Tibial artery (tissue), 4 donors: Measurements from ENCODE around the gene HECTD4.
"Not testable (repeated sequence)": the region's sequence is repeated elsewhere in the genome, so short reads cannot be mapped to it uniquely, and the experiment has no call there.

ENCODE experiments used
- DNase-seq, 2 donors: peaks; one replicate each; pipeline ENCODE4 v3.0.0-alpha.2; 2019
- H3K27ac ChIP-seq, 2 donors: fragments of 200-600 bp; sonication (generic) in 1 of 2; 1 replicate in 1 of 2; 2 replicates in 1 of 2; pipeline ENCODE4 v1.5.1; 2018 to 2019; ENCODE audit warnings: mild to moderate bottlenecking in 1 of 2
- H3K27me3 ChIP-seq, 2 donors: fragments of 200-600 bp; sonication (generic) in 1 of 2; one replicate each; pipeline versions ENCODE4 v1.5.1 to v1.6.0; 2016 to 2019
- H3K36me3 ChIP-seq, 3 donors: fragments of 200-600 bp; sonication (generic) in 2 of 3; one replicate each; pipeline ENCODE4 v1.5.1; 2016 to 2019; ENCODE audit warnings: mild to moderate bottlenecking in 2 of 3
- H3K4me1 ChIP-seq, 4 donors: fragments of 200-600 bp; sonication (generic) in 2 of 4; 1 replicate in 3 of 4; 2 replicates in 1 of 4; pipeline ENCODE4 v1.5.1; 2016 to 2019
- H3K4me3 ChIP-seq, 2 donors: fragments of 200-600 bp; sonication (generic) in 1 of 2; 1 replicate in 1 of 2; 2 replicates in 1 of 2; pipeline ENCODE4 v1.5.1; 2018 to 2019; ENCODE audit warnings: mild to moderate bottlenecking in 2 of 2
- H3K9me3 ChIP-seq, 3 donors: fragments of 200-600 bp; sonication (generic) in 1 of 3; one replicate each; pipeline ENCODE4 v1.5.1; 2016 to 2019
- intact Hi-C: fragments of 100-400 bp; cut with DNase I; formaldehyde crosslinking; loops from one replicate; pipeline ENCODE4 v1.15.0; 2023; ENCODE audit warnings: low total_unique reads
- TF ChIP-seq, protein P1 (sequence below), 2 experiments: fragments of 200-600 bp in 1 of 2; fragments of 450-650 bp in 1 of 2; IDR thresholded peaks; one replicate each; pipeline ENCODE4 v1.5.1; 2017 to 2019; ENCODE audit warnings: antibody characterized with exemption in 2 of 2, mild to moderate bottlenecking in 1 of 2, moderate library complexity in 1 of 2

The HECTD4 gene

DNA sequence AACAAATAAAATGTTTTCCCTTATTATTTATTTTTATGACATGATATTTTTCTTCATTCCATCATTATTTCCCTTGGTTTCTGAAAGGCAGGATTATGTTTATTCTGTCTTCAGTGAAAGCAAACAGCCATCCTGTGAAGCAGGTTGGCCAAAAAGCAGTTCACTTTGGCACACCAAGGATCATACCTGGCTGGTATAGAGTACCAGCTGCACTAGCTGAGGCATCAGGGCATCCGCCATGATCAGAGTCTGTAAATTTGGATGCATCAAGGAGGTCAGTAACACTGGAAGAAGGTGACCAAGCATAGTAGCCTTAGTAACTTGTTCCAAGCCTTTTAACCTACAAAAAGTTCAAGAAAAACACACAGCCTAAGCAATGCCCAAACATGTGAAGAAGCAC, 123.3 kb downstream of the HECTD4 start:
- no peak overlapping the region for H3K4me3 ChIP-seq
- H3K9me3 ChIP-seq: no peaks in the 10 kb centered on the region
- H3K27me3 ChIP-seq: no peaks in the 10 kb centered on the region
- peaks cover 51 to 75% (median 56%) of the 10 kb centered on the region in 3 donors for H3K36me3 ChIP-seq
- H3K27ac ChIP-seq: no peak overlapping the region
- DNase-seq: no peak
- intact Hi-C loops: loop anchor here (10.0 kb wide), 1 partner anchor 126 kb away; the partner anchor contains the start of gene HECTD4
- no peaks in the 10 kb centered on the region for H3K4me1 ChIP-seq
- TF ChIP-seq, protein P1, sequence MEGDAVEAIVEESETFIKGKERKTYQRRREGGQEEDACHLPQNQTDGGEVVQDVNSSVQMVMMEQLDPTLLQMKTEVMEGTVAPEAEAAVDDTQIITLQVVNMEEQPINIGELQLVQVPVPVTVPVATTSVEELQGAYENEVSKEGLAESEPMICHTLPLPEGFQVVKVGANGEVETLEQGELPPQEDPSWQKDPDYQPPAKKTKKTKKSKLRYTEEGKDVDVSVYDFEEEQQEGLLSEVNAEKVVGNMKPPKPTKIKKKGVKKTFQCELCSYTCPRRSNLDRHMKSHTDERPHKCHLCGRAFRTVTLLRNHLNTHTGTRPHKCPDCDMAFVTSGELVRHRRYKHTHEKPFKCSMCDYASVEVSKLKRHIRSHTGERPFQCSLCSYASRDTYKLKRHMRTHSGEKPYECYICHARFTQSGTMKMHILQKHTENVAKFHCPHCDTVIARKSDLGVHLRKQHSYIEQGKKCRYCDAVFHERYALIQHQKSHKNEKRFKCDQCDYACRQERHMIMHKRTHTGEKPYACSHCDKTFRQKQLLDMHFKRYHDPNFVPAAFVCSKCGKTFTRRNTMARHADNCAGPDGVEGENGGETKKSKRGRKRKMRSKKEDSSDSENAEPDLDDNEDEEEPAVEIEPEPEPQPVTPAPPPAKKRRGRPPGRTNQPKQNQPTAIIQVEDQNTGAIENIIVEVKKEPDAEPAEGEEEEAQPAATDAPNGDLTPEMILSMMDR (IDR thresholded peaks at IDR 0.05): no peak

DNA sequence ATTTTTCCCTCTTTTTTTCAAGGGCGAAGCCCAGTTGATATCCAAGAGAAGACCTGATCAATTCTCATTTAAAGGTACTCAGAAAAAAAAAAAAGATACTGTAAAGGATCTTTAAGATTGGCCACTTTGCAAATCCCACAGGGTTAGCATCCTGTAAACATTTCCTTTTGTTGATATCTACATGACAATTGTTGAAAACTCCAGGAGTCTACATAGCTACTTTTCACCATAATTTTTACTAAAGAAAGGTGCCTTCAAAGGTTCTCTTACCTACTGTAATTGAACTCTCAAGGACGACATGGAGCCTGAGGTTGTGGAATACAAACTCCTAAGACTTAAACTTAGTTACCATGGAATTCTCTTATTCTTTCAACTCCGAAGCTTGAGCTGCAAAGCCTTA, 125.5 kb downstream of the HECTD4 start:
- Histone ChIP-seq H3K27ac (no peak overlapping the region), H3K36me3 (peaks cover 56 to 94% (median 73%) of the 10 kb centered on the region in 3 donors), H3K4me3 (no peak overlapping the region), H3K9me3 (no peaks in the 10 kb centered on the region), H3K4me1 (no peaks in the 10 kb centered on the region), H3K27me3 (no peaks in the 10 kb centered on the region)
- DNase-seq: no peak
- intact Hi-C loops: loop anchor here (10.0 kb wide), 1 partner anchor 128 kb away; the partner anchor contains the start of gene HECTD4
- TF ChIP-seq, protein P1 (IDR thresholded peaks at IDR 0.05): no peak

DNA sequence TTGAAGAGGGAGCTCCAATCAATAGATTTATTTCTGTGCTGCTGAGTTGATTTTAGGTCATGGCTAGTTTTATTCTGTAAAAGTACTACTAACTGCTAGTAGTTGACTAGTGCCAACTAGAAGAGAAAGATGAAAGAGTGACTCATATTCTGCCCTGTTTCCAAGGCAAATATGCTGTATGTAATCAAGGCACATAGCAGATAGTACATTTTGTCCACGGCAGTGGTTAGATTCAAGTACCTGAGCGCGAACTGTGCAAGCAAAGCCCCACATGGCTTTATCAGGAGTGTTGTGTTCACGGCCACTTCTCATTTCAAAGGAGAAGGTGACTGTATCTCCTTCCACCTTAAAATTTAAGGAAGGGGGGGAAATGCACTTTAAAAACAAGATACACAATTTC, 130.0 kb downstream of the HECTD4 start:
- no peaks in the 10 kb centered on the region for H3K9me3 ChIP-seq
- no peak for DNase-seq
- H3K36me3 ChIP-seq: peaks cover 71 to 90% (median 83%) of the 10 kb centered on the region in 3 donors
- no peak overlapping the region for H3K27ac ChIP-seq
- no peaks in the 10 kb centered on the region for H3K4me1 ChIP-seq
- H3K4me3 ChIP-seq: no peak overlapping the region
- TF ChIP-seq, protein P1 (IDR thresholded peaks at IDR 0.05): no peak
- intact Hi-C loops: loop anchor here (10.0 kb wide), 1 partner anchor 133 kb away; the partner anchor contains the start of gene HECTD4
- no peaks in the 10 kb centered on the region for H3K27me3 ChIP-seq

DNA sequence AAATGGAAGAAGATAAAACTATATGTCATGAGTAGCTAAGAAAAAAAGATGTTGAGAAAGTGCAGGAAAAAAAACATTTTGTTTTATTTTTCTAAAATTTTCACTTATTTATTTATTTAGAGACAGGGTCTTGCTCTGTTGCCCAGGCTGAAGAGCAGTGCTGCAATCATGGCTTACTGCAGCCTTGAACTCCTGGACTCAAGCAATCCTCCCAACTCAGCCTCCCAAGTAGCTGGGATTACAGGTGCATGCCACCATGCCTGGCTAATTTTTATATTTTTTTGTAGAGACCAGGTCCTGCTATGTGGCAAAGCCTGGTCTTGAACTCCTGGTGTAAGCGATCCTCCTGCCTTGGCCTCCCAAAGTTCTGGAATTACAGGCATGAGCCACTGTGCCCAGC, 137.3 kb downstream of the HECTD4 start:
- H3K9me3 ChIP-seq, H3K27me3 ChIP-seq, H3K4me3 ChIP-seq, H3K27ac ChIP-seq, DNase-seq, intact Hi-C loops, H3K4me1 ChIP-seq: not testable (repeated sequence)
- H3K36me3 ChIP-seq: peaks cover 65 to 89% (median 71%) of the 10 kb centered on the region in 3 donors

DNA sequence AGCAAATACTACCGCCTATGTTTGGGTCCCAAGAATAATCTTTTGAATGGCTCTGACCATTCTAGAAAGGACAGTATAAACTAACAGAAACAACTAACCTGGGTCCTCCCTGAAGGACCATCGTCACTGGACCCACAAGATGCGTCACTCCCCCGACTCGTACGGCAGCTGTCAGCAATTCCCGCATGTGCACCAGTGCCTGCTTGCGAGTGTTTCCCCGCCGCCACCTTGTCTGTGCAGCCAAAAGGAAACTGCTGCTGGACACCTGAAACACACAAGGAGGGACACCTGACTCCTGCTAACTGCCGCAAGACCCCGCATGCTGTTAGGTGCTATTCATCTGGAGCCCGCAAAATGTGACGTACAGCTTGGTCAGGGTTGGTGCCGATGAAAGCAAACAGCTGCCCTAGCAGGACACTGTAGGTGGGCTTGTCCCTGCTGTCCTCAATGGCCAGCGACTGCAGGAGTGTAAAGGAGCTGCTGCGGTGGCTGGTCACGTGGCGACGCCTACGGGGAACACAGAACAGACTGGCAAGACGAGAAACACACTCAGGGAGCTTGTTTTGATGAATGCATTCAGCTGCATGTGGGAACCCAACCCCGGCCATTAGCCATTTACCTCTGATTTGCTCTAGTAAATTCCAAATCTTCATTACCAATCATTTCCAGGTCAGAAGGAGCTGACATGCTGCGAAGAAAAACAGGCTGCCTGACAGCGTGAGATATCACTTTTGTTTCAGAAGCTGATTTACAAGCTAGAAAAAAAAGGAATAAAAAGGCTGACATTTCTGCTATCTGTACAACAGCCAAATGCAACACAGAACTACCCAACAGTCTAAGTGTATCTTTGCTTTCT, 138.7 kb downstream of the HECTD4 start:
- no peaks in the 10 kb centered on the region for H3K4me1 ChIP-seq
- H3K27ac ChIP-seq: no peak overlapping the region
- TF ChIP-seq, protein P1 (IDR thresholded peaks at IDR 0.05): no peak
- peaks cover 66 to 89% (median 73%) of the 10 kb centered on the region in 3 donors for H3K36me3 ChIP-seq
- no peaks in the 10 kb centered on the region for H3K27me3 ChIP-seq
- intact Hi-C loops: no loop called here
- no peaks in the 10 kb centered on the region for H3K9me3 ChIP-seq
- DNase-seq: no peak
- no peak overlapping the region for H3K4me3 ChIP-seq

DNA sequence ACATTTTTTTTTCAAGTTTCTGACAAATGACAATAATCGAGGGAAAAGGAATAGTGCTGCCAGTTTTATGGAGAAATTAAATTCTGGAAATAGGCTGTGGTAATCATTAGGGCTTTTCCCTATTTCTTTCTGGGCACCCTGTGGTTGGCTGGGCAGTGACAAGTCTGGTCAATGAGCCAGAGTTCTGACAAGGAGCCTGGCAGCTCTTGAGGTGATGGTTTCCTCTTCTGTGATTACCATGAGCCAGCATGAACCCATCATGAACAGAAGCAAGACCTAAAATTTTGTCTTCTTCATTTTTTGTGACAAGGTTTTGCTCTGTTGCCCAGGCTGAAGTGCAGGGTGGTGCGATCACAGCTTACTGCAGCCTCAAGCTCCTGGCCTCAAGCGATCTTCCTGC, 141.1 kb downstream of the HECTD4 start:
- intact Hi-C loops: no loop called here
- H3K9me3 ChIP-seq: no peaks in the 10 kb centered on the region
- TF ChIP-seq, protein P1 (IDR thresholded peaks at IDR 0.05): no peak
- H3K4me1 ChIP-seq: no peaks in the 10 kb centered on the region
- H3K27ac ChIP-seq: no peak overlapping the region
- H3K36me3 ChIP-seq: peaks cover 70 to 96% (median 76%) of the 10 kb centered on the region in 3 donors
- no peak overlapping the region for H3K4me3 ChIP-seq
- DNase-seq: no peak
- H3K27me3 ChIP-seq: no peaks in the 10 kb centered on the region
